ENCODE data around the gene SLN. TPM values are rescaled to one million over a fixed set of nuclear protein-coding genes. Genes with fewer than 3 reads are reported as not detected.

The SLN gene
- total RNA-seq, 1 experiment from 2014 or later, result not detected

DNA sequence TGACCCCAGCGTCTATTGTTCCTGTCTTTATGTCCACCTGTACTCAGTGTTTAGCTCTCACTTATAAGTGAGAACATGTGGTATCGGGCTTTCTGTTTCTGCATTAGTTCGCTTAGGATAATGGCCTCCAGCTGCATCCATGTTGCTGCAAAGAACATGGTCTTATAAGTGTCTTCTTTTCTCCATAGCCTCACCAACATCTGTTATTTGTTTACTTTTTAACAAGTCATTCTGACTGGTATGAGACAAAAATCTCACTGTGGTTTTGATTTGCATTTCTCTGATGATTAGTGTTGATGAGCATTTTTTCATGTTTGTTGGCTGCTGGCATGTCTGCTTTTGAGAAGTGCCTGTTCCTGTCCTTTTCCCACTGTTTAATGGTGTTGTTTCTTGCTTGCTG lies 21.7 kb upstream of the SLN start:
- intact Hi-C loops (cut with micrococcal nuclease), result no loop called here
- ChIA-PET POLR2A (no interaction called here), CTCF (no interaction called here), RAD21 (ENCODE audit: low non-redundant PET in 1 of 2, low total read pairs in 2 of 2, uncharacterized antibody in 2 of 2, unreplicated experiment in 2 of 2) (no interaction called here)
- no TSS peak for BruUV-seq (replicated peaks)
- Histone ChIP-seq H3K4me1 (ENCODE audit: control insufficient read depth in 1 of 2, insufficient read depth in 2 of 2, low read length in 2 of 2) (no peaks in the 10 kb centered on the region), H3K79me2 (ENCODE audit: insufficient read depth, low read length) (no peaks in the 10 kb centered on the region), H3K27me3 (ENCODE audit: insufficient read depth, low read length) (no peaks in the 10 kb centered on the region), H3K27ac (ENCODE audit: low read depth, low read length) (no peak overlapping the region), H3K9me3 (ENCODE audit: control insufficient read depth in 1 of 2, insufficient read depth in 1 of 2, low read depth in 1 of 2, low read length in 2 of 2) (no peaks in the 10 kb centered on the region), H3K9me2 (ENCODE audit: insufficient read depth) (0 out of 2 replicates have a peak, but pooled peaks cover 3% of the 10 kb centered on the region), H4K20me1 (ENCODE audit: insufficient read depth) (no peaks in the 10 kb centered on the region), H2AFZ (ENCODE audit: low read depth, low read length, poor library complexity, severe bottlenecking) (no peak overlapping the region), H3K9ac (ENCODE audit: low read length) (no peak overlapping the region), H3K4me3 (replicated peaks in 1 of 2; ENCODE audit: low read depth in 1 of 2, low read length in 2 of 2) (no peak overlapping the region), H3K4me2 (ENCODE audit: low read length) (no peak overlapping the region), H3K36me3 (ENCODE audit: control insufficient read depth in 1 of 2, insufficient read depth in 2 of 2, low read length in 2 of 2) (no peaks in the 10 kb centered on the region)
- DNase-seq (ENCODE audit: low read depth, low spot score), result no peak
- TF ChIP-seq SP1 (IDR thresholded peaks at IDR 0.05; ENCODE audit: low read depth), result no peak
- TF ChIP-seq CEBPB (IDR thresholded peaks at IDR 0.05; ENCODE audit: low read depth), result no peak
- ATAC-seq, result no peak

DNA sequence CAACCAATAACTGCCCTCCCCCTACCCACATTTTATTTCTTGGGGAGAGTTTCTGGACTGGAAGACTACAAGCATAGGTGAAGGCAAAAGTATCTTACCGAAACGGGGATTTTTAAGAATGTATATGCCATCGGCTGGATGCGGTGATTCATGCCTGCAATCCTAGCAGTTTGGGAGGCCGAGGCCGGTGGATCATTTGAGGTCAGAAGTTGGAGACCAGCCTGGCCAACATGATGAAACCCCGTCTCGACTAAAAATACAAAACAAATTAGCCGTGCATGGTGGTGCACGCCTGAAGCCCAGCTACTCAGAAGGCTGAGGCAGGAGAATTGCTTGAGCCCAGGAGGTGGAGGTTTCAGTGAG lies 20.8 kb upstream of the SLN start:
- BruUV-seq (replicated peaks), result no TSS peak
- TF ChIP-seq, protein P1, sequence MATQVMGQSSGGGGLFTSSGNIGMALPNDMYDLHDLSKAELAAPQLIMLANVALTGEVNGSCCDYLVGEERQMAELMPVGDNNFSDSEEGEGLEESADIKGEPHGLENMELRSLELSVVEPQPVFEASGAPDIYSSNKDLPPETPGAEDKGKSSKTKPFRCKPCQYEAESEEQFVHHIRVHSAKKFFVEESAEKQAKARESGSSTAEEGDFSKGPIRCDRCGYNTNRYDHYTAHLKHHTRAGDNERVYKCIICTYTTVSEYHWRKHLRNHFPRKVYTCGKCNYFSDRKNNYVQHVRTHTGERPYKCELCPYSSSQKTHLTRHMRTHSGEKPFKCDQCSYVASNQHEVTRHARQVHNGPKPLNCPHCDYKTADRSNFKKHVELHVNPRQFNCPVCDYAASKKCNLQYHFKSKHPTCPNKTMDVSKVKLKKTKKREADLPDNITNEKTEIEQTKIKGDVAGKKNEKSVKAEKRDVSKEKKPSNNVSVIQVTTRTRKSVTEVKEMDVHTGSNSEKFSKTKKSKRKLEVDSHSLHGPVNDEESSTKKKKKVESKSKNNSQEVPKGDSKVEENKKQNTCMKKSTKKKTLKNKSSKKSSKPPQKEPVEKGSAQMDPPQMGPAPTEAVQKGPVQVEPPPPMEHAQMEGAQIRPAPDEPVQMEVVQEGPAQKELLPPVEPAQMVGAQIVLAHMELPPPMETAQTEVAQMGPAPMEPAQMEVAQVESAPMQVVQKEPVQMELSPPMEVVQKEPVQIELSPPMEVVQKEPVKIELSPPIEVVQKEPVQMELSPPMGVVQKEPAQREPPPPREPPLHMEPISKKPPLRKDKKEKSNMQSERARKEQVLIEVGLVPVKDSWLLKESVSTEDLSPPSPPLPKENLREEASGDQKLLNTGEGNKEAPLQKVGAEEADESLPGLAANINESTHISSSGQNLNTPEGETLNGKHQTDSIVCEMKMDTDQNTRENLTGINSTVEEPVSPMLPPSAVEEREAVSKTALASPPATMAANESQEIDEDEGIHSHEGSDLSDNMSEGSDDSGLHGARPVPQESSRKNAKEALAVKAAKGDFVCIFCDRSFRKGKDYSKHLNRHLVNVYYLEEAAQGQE (IDR thresholded peaks at IDR 0.05; ENCODE audit: low read depth), result no peak
- TF ChIP-seq ELF1 (IDR thresholded peaks at IDR 0.05; ENCODE audit: borderline replicate concordance, low read depth), result no peak
- no peak for TF ChIP-seq JUND (IDR thresholded peaks at IDR 0.05)
- no peak for TF ChIP-seq EGR1 (IDR thresholded peaks at IDR 0.05; ENCODE audit: low read depth)
- no peak for TF ChIP-seq POLR2A (IDR thresholded peaks at IDR 0.05; ENCODE audit: borderline replicate concordance, extremely low read depth, insufficient read depth, insufficient read length)
- no peak for TF ChIP-seq RAD21 (IDR thresholded peaks at IDR 0.05; ENCODE audit: low read depth)
- TF ChIP-seq, protein P2, sequence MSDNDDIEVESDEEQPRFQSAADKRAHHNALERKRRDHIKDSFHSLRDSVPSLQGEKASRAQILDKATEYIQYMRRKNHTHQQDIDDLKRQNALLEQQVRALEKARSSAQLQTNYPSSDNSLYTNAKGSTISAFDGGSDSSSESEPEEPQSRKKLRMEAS (IDR thresholded peaks at IDR 0.05), result no peak
- no peak for TF ChIP-seq EZH2 (IDR thresholded peaks at IDR 0.05)
- TF ChIP-seq SP1 (IDR thresholded peaks at IDR 0.05; ENCODE audit: low read depth), result no peak
- no peak for TF ChIP-seq SIN3A (IDR thresholded peaks at IDR 0.05; ENCODE audit: low read depth)
- no peak for TF ChIP-seq CEBPB (IDR thresholded peaks at IDR 0.05; ENCODE audit: low read depth)
- TF ChIP-seq, protein P3, sequence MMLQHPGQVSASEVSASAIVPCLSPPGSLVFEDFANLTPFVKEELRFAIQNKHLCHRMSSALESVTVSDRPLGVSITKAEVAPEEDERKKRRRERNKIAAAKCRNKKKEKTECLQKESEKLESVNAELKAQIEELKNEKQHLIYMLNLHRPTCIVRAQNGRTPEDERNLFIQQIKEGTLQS (IDR thresholded peaks at IDR 0.05), result no peak
- TF ChIP-seq, protein P4, sequence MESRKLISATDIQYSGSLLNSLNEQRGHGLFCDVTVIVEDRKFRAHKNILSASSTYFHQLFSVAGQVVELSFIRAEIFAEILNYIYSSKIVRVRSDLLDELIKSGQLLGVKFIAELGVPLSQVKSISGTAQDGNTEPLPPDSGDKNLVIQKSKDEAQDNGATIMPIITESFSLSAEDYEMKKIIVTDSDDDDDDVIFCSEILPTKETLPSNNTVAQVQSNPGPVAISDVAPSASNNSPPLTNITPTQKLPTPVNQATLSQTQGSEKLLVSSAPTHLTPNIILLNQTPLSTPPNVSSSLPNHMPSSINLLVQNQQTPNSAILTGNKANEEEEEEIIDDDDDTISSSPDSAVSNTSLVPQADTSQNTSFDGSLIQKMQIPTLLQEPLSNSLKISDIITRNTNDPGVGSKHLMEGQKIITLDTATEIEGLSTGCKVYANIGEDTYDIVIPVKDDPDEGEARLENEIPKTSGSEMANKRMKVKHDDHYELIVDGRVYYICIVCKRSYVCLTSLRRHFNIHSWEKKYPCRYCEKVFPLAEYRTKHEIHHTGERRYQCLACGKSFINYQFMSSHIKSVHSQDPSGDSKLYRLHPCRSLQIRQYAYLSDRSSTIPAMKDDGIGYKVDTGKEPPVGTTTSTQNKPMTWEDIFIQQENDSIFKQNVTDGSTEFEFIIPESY (IDR thresholded peaks at IDR 0.05; ENCODE audit: extremely low read depth, insufficient replicate concordance, low read length), result no peak
- TF ChIP-seq EZH2phosphoT487 (IDR thresholded peaks at IDR 0.05; ENCODE audit: borderline replicate concordance), result no peak
- TF ChIP-seq FOSL1 (IDR thresholded peaks at IDR 0.05; ENCODE audit: low read depth), result no peak
- no peak for TF ChIP-seq YY1 (IDR thresholded peaks at IDR 0.05; ENCODE audit: extremely low read depth, insufficient replicate concordance, low read depth, low read length)
- H2AFZ ChIP-seq (ENCODE audit: low read depth, low read length, poor library complexity, severe bottlenecking), result no peak overlapping the region
- POLR2A ChIA-PET, result no interaction called here
- no peak for DNase-seq (ENCODE audit: low read depth, low spot score)
- H3K4me2 ChIP-seq (ENCODE audit: low read length), result no peak overlapping the region
- no peak overlapping the region for H3K27ac ChIP-seq (ENCODE audit: low read depth, low read length)
- no peaks in the 10 kb centered on the region for H3K27me3 ChIP-seq (ENCODE audit: insufficient read depth, low read length)
- H3K4me3 ChIP-seq (replicated peaks in 1 of 2; ENCODE audit: low read depth in 1 of 2, low read length in 2 of 2), result no peak overlapping the region
- no peaks in the 10 kb centered on the region for H3K36me3 ChIP-seq (ENCODE audit: control insufficient read depth in 1 of 2, insufficient read depth in 2 of 2, low read length in 2 of 2)
- RAD21 ChIA-PET (ENCODE audit: low non-redundant PET in 1 of 2, low total read pairs in 2 of 2, uncharacterized antibody in 2 of 2, unreplicated experiment in 2 of 2), result no interaction called here
- H3K9me2 ChIP-seq (ENCODE audit: insufficient read depth), result 0 out of 2 replicates have a peak, but pooled peaks cover 3% of the 10 kb centered on the region
- H3K4me1 ChIP-seq (ENCODE audit: control insufficient read depth in 1 of 2, insufficient read depth in 2 of 2, low read length in 2 of 2), result no peaks in the 10 kb centered on the region
- no peaks in the 10 kb centered on the region for H4K20me1 ChIP-seq (ENCODE audit: insufficient read depth)
- intact Hi-C loops (cut with micrococcal nuclease), result no loop called here
- H3K79me2 ChIP-seq (ENCODE audit: insufficient read depth, low read length), result no peaks in the 10 kb centered on the region
- CTCF ChIA-PET, result no interaction called here
- no peak overlapping the region for H3K9ac ChIP-seq (ENCODE audit: low read length)
- no peaks in the 10 kb centered on the region for H3K9me3 ChIP-seq (ENCODE audit: control insufficient read depth in 1 of 2, insufficient read depth in 1 of 2, low read depth in 1 of 2, low read length in 2 of 2)
- ATAC-seq, result no peak

Data from HCT116 (cell line).